Measurements from ENCODE around the gene SLC17A4.
"Not testable (repeated sequence)": the region's sequence is repeated elsewhere in the genome, so short reads cannot be mapped to it uniquely, and the experiment has no call there.

Gene SLC17A4

DNA sequence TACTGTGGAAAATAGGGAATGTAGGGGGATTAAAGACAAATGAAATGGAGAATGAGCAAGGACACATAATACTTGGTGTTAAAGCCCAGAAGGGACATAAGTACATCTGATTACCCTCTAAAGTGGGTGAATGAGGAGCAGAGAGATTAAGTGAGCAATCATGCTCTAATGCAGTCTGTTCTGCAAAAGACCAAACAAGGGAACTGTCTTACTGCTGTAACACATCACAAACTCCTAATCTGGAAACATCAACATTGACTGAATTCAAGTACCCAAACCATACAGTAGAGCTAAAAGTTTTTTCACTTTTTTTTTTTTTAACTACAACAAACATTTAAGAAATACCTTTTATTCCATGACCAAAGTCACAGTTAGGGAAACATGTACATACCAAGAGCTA, 19.3 kb upstream of the SLC17A4 start:
- no peak for DNase-seq (ENCODE audit: low spot score in 2 of 2)
- H3K4me3 ChIP-seq, result no peak overlapping the region

DNA sequence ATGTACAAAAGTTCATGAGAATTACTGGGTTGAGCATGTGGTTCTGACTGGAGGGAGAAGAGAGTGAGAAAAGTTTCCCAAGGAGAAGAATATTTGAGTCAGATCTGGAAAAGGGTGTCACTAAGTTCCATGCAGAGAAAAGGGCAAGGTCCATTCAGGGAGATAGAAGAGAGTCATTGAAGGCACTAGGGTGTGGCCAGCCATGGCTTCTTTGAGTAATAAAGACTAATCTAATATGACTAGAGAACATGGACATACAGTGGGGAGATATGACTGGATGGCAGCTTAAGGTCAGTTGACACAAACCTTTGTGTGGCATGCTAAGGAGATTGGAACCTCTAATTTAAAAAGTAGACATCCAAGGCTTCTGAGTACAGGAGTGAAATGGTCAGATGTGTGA, 10.7 kb upstream of the SLC17A4 start:
- no peaks in the 10 kb centered on the region for H3K9me3 ChIP-seq
- DNase-seq (ENCODE audit: low spot score in 2 of 2), result no peak
- in situ Hi-C loops (cut with MboI; ENCODE audit: low sequenced_read_pairs), result no loop called here
- H3K36me3 ChIP-seq (replicated peaks), result no peaks in the 10 kb centered on the region
- peaks cover 2% of the 10 kb centered on the region; the same call in 1 of the 2 replicates for H3K27me3 ChIP-seq (ENCODE audit: low read depth)
- H3K4me1 ChIP-seq, result no peaks in the 10 kb centered on the region
- H3K4me3 ChIP-seq, result no peak overlapping the region

More for the DNA sequence above, 19.3 kb upstream of the SLC17A4 start:
- Histone ChIP-seq H3K36me3 (replicated peaks) (no peaks in the 10 kb centered on the region), H3K27me3 (ENCODE audit: low read depth) (no peaks in the 10 kb centered on the region), H3K4me1 (no peaks in the 10 kb centered on the region), H3K9me3 (no peaks in the 10 kb centered on the region; the same call in 1 of the 2 replicates)
- in situ Hi-C loops (cut with MboI; ENCODE audit: low sequenced_read_pairs), result no loop called here

DNA sequence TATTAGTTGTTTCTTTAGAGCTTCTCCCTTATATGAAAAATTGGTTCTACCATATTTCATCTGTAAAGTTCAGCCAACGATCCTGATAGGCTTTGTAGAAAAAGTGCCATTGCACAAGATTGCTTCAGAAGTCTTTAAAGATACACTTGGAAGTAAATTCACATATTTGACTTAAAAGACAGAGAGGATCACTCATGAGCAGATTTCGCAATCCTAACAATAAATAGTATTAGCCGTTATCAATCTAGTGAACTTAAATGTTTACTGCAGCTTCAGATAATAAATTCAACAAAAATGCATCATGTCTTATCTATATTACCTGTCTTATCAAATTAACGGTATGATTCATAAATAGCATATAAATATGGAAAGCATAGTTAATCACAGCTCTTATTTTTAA, 8.7 kb upstream of the SLC17A4 start:
- in situ Hi-C loops (cut with MboI; ENCODE audit: low sequenced_read_pairs), result no loop called here
- H3K27me3 ChIP-seq (ENCODE audit: low read depth), result peaks cover 2% of the 10 kb centered on the region; the same call in 1 of the 2 replicates
- no peak overlapping the region for H3K4me3 ChIP-seq
- H3K36me3 ChIP-seq (replicated peaks), result no peaks in the 10 kb centered on the region
- DNase-seq (ENCODE audit: low spot score in 2 of 2), result no peak
- no peaks in the 10 kb centered on the region for H3K9me3 ChIP-seq
- H3K4me1 ChIP-seq, result no peaks in the 10 kb centered on the region

DNA sequence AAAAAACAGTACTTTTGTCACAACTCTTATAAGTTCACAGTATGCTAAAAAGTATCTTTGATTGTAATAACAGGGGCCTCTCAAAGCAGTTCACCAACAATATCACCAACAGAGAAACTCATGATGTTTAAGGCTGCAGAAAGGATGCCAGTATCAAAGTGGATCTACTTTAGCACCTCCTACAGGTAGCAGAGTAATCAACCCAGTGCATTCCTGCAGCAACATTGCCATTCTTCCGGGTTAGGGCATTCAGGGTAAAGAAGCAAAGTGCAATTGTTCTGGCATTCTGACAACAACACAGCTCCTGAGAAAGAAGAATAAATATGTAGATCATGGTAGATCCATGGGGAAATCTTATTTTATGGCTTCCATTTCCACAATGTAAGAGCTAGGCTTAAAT, 7.6 kb upstream of the SLC17A4 start:
- H3K36me3 ChIP-seq (replicated peaks), result no peaks in the 10 kb centered on the region
- in situ Hi-C loops (cut with MboI; ENCODE audit: low sequenced_read_pairs), result no loop called here
- H3K27me3 ChIP-seq (ENCODE audit: low read depth), result peaks cover 2% of the 10 kb centered on the region; the same call in 1 of the 2 replicates
- no peak overlapping the region for H3K4me3 ChIP-seq
- H3K9me3 ChIP-seq, result no peaks in the 10 kb centered on the region
- DNase-seq (ENCODE audit: low spot score in 2 of 2), result no peak
- no peaks in the 10 kb centered on the region for H3K4me1 ChIP-seq

DNA sequence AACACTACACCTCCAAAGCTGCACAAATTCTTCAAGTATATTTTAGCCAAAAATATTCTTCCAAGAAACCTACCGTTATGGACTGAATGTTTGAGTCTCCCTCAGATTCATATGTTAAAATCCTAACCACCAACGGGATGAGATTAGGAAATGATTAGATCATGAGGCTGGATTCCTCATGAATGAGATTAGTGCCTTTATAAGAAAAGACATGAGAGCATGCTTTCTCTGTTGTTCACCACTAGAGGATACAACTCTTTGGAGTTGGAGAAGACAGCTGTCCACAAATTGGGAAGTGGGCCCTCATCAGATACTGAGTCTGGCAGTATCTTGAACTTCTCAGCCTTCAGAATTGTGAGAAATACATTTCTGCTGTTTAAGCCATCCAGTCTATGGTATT, 7.1 kb upstream of the SLC17A4 start:
- H3K27me3 ChIP-seq (ENCODE audit: low read depth), result peaks cover 2% of the 10 kb centered on the region; the same call in 1 of the 2 replicates
- in situ Hi-C loops (cut with MboI; ENCODE audit: low sequenced_read_pairs), result no loop called here
- no peaks in the 10 kb centered on the region for H3K9me3 ChIP-seq
- no peaks in the 10 kb centered on the region for H3K4me1 ChIP-seq
- H3K4me3 ChIP-seq, result no peak overlapping the region
- H3K36me3 ChIP-seq (replicated peaks), result no peaks in the 10 kb centered on the region
- DNase-seq (ENCODE audit: low spot score in 2 of 2), result no peak

DNA sequence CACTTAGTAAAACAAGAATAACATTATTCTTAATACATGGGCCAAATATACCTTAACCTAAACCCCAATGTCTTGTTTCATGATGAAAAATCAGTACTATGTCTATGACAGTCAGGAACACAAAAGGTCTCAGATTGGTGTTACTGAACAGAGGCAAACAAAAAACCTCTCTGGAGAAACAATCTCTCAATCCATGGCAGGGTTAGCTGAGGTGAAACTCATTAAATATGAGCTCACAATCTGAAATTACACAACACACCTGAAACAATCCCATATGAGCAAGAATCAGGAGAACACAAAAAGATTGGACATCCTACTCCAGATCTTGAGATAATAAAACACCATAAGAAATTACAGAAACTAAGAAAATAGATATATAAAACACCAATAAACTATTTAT, 6.5 kb upstream of the SLC17A4 start:
- H3K36me3 ChIP-seq (replicated peaks), result no peaks in the 10 kb centered on the region
- in situ Hi-C loops (cut with MboI; ENCODE audit: low sequenced_read_pairs), result no loop called here
- H3K27me3 ChIP-seq (ENCODE audit: low read depth), result peaks cover 2% of the 10 kb centered on the region; the same call in 1 of the 2 replicates
- no peak for DNase-seq (ENCODE audit: low spot score in 2 of 2)
- no peaks in the 10 kb centered on the region for H3K4me1 ChIP-seq
- H3K9me3 ChIP-seq, result no peaks in the 10 kb centered on the region
- H3K4me3 ChIP-seq, result no peak overlapping the region

DNA sequence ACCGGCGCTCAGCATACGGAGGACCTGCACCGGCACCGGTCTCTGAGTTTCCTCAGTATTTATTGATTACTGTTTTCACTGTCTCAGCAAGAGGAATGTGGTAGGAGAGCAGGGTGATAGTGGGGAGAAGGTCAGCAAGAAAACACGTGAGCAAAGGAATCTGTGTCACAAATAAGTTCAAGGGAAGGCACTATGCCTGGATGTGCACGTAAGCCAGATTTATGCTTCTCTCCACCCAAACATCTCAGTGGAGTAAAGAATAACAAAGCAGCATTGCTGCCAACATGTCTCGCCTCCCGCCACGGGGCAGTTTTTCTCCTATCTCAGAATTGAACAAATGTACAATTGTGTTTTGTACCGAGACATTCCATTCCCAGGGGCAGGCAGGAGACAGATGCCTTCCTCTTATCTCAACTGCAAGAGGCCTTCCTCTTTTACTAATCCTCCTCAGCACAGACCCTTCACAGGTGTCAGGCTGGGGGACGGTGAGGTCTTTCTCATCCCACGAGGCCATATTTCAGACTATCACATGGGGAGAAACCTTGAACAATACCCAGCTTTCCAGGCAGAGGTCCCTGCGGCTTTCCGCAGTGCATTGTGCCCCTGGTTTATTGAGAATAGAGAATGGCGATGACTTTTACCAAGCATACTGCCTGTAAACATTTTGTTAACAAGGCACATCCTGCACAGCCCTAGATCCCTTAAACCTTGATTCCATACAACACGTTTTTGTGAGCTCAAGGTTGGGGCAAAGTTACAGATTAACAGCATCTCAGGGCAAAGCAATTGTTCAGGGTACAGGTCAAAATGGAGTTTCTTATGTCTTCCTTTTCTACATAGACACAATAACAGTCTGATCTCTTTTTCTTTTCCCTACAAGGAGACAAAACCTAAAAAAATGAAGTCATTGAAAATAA, 5.7 kb upstream of the SLC17A4 start:
- H3K27me3 ChIP-seq (ENCODE audit: low read depth); H3K4me1 ChIP-seq; DNase-seq (ENCODE audit: low spot score in 2 of 2); H3K4me3 ChIP-seq; H3K9me3 ChIP-seq; in situ Hi-C loops (cut with MboI; ENCODE audit: low sequenced_read_pairs); H3K36me3 ChIP-seq (replicated peaks): not testable (repeated sequence)

DNA sequence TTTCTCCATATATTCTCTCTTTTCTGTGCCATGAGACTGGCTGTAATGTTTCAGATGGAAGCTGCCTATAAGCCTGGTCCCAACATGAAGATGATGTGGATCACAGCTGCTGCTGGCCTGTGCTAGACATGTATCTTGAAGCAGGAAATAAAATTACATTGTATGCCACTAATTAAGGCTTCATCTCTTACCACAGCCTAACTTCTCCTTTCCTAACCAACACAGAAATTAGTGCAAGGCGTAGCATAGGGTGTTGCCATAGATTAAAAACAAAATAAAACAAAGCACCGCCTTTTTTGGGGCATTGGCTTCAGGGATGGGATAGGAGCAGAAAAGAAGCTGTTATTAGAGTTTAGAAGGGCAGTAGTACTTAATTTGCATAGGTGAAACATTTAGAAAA, 4.7 kb upstream of the SLC17A4 start:
- H3K36me3 ChIP-seq (replicated peaks), result no peaks in the 10 kb centered on the region
- peaks cover 2% of the 10 kb centered on the region; the same call in 1 of the 2 replicates for H3K27me3 ChIP-seq (ENCODE audit: low read depth)
- no peak for DNase-seq (ENCODE audit: low spot score in 2 of 2)
- no peaks in the 10 kb centered on the region for H3K4me1 ChIP-seq
- in situ Hi-C loops (cut with MboI; ENCODE audit: low sequenced_read_pairs), result no loop called here
- no peaks in the 10 kb centered on the region for H3K9me3 ChIP-seq
- H3K4me3 ChIP-seq, result no peak overlapping the region

DNA sequence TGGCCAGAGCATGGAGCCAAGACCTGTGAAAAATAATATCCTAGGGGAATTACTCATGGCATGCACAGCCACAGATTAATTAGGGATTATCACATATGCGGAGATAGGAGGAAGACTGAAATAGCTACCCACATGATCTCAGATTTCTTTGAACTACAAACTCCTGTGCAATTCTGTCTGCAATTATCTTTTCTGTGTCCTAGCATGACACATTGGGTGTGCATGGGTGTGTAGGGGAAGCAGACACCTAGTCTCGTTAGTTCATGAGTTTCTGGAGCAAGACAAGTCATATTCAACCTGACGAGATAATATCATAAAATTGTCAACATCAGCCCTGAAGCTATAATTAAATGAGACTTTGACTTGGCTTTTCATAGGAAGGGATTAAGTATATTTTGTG, 3.6 kb upstream of the SLC17A4 start:
- H3K4me1 ChIP-seq, result no peaks in the 10 kb centered on the region
- no peaks in the 10 kb centered on the region for H3K36me3 ChIP-seq (replicated peaks)
- H3K4me3 ChIP-seq, result no peak overlapping the region
- H3K9me3 ChIP-seq, result no peaks in the 10 kb centered on the region
- H3K27me3 ChIP-seq (ENCODE audit: low read depth), result no peaks in the 10 kb centered on the region
- no peak for DNase-seq (ENCODE audit: low spot score in 2 of 2)
- in situ Hi-C loops (cut with MboI; ENCODE audit: low sequenced_read_pairs), result no loop called here

DNA sequence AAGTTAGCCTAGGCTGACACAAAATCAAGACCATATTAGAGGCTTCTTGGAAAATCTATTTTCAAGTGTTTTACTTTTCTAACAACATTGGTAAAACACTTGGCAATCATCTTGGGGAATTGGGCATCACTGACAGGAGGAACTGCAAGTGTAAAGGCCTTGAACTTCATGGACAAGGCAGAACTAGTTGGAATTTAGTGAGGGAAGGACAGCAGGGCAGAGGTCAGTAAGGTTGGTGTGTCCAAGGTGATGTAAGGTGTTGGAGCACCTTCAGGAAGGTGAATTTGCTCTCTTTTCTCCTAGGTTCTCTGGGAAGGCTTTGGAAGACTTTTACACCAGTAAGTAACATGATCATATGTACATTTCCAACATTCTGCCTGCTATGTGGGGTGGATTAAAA, 1.5 kb upstream of the SLC17A4 start:
- in situ Hi-C loops (cut with MboI; ENCODE audit: low sequenced_read_pairs), result no loop called here
- no peaks in the 10 kb centered on the region for H3K36me3 ChIP-seq (replicated peaks)
- no peak for DNase-seq (ENCODE audit: low spot score in 2 of 2)
- no peaks in the 10 kb centered on the region for H3K27me3 ChIP-seq (ENCODE audit: low read depth)
- no peak overlapping the region for H3K4me3 ChIP-seq
- H3K4me1 ChIP-seq, result no peaks in the 10 kb centered on the region
- H3K9me3 ChIP-seq, result no peaks in the 10 kb centered on the region

DNA sequence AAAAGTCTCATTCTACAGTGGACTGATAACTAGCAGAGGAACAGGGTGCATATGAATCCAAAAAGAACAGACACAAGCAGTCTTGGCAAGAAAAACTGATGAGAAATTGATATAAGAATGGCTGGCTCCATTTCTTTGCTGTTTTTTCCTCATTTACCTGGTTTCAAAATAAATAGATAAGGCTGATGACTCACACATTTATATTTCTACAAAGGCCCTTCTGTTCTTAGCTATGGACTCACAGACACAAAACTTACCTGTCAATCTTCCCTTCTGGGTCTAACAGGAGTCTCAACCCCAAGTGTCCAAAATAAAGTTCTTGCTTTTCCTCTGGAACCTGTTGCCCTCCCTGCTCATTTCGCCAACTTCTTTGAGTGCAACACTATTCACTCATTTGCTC, 941 bp downstream of the SLC17A4 start:
- in situ Hi-C loops (cut with MboI; ENCODE audit: low sequenced_read_pairs), result no loop called here
- DNase-seq (ENCODE audit: low spot score in 2 of 2), result no peak
- Histone ChIP-seq H3K27me3 (ENCODE audit: low read depth) (0 out of 2 replicates have a peak, but pooled peaks cover 5% of the 10 kb centered on the region), H3K9me3 (no peaks in the 10 kb centered on the region), H3K36me3 (replicated peaks) (no peaks in the 10 kb centered on the region), H3K4me1 (no peaks in the 10 kb centered on the region), H3K4me3 (no peak overlapping the region)

DNA sequence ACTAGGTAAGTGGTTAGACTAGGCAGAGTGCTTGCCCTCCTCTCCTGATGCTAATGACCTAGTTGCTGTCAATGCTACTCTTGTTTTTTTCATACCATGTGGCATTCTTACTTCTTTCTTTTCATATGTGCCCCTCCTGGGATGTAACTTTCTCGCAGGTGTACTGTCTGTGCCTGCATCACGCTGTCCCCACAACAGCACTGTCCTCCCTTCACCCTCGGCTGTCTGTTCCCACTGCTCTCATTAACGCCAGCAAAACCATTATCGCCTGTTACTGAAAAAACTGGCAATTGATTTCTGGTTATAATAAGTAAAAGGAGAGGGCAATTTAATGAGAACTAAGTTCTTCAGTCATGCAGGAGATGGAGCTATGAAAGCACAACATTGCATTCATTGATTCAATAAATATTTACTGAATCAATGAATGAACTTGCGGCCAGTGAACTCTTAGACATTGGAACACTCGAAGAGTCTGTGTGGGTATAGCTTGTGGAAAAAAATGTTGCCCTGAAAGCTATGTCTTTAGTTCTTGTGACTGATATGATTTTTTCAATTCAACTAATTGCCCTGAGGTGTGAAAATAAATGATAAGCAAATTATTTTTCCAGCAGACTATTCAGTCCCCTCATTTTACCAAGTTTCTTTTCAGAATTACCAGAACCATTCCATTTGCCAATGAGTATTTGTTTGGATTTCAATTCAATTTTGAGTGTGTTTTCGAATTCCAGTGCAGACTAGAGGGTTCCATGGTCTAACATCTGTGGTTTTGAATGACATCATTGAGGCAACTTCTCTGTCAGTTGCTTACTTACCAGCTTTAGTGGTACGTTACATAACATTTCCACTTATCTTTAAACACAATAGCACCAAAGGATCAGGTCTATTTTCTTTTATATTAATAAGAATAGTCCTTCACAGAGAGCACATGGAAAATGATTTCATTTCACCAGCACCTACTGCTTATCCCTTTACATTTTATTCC, 2.1 kb downstream of the SLC17A4 start:
- H3K27me3 ChIP-seq (ENCODE audit: low read depth), result 0 out of 2 replicates have a peak, but pooled peaks cover 5% of the 10 kb centered on the region
- in situ Hi-C loops (cut with MboI; ENCODE audit: low sequenced_read_pairs), result no loop called here
- H3K4me1 ChIP-seq, result no peaks in the 10 kb centered on the region
- DNase-seq (ENCODE audit: low spot score in 2 of 2), result no peak
- no peak overlapping the region for H3K4me3 ChIP-seq
- H3K9me3 ChIP-seq, result no peaks in the 10 kb centered on the region
- H3K36me3 ChIP-seq (replicated peaks), result no peaks in the 10 kb centered on the region

DNA sequence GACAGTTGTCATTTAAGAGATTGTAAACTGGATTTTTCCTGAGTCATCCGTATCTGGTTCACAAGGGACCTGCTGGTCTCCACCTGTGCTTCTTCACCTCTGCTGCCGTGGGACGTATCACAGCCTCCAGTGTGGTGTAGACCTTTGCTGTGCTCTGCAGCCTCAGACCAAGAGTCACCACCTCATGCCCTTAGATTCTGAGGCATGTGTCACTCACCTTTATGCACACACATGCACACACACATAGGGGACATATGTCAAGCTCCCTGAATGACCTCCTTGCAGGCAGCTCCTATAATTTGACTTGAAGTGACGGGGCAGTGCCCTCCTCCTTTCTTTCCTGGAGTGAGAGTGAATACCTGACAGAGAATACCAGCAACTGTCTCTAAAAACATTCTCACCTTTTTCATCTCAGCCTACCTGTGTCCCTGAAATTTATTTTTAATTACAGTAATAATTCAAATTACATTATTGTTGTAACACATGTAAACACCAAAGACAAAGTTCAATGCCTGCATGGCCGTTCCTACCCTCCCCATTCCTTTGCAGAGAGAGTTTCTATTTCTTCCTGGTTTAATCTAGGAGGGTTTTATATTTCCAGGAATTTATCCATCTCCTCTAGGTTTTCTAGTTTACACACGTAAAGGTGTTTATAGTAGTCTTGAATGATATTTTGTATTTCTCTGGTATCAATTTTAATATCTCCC, 3.5 kb downstream of the SLC17A4 start:
- Histone ChIP-seq H3K27me3 (ENCODE audit: low read depth) (0 out of 2 replicates have a peak, but pooled peaks cover 5% of the 10 kb centered on the region), H3K4me3 (no peak overlapping the region), H3K9me3 (no peaks in the 10 kb centered on the region), H3K36me3 (replicated peaks) (no peaks in the 10 kb centered on the region), H3K4me1 (no peaks in the 10 kb centered on the region)
- in situ Hi-C loops (cut with MboI; ENCODE audit: low sequenced_read_pairs), result no loop called here
- DNase-seq (ENCODE audit: low spot score in 2 of 2), result no peak
